GM10266 (cell line): ENCODE results near the gene RXYLT1.
"Not testable (repeated sequence)": the region's sequence is repeated elsewhere in the genome, so short reads cannot be mapped to it uniquely, and the experiment has no call there.

Experiments
- DNase-seq: peaks from one replicate; pipeline ENCODE4 v3.0.0; 2012; ENCODE audit errors: extremely low spot score
- CTCF ChIP-seq: IDR thresholded peaks from 2 replicates; pipeline ENCODE4 v1.5.1; 2012; ENCODE audit warnings: mild to moderate bottlenecking, low read depth; ENCODE audit not compliant: control insufficient read depth, insufficient read depth; ENCODE audit errors: missing control alignments

Gene RXYLT1

GRCh38 chr12:63779498-63780481 is at the start of gene RXYLT1:
RXYLT1 (plus strand) TSS chr12:63779909; CDS start chr12:63779961, 52 bp downstream.
- DNase-seq, result peak; percentile 94
- TF ChIP-seq CTCF, result no peak

GRCh38 chr12:63732779-63733178 is 46.9 kb upstream of the RXYLT1 start:
- DNase-seq, result not testable (repeated sequence)

DNA sequence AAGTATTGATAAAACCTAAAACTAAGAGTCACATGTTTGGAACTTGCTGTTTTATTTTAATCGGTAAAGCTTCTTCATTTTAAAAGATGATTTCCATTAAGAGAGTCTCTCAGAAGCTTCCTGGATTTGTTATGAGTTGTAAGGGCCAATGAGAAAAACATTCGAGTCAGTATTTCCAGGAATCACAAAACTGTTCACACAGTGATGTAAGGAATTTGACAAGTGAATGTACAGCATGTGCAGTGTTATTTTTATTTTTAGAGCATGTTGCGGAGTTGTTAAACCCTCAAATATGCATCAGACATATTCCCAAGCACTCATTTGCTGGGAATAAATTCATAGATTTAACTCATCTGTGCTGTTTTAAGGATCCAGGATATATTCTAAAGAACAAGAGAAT is 46.1 kb upstream of the RXYLT1 start:
- DNase-seq, result not testable (repeated sequence)

DNA sequence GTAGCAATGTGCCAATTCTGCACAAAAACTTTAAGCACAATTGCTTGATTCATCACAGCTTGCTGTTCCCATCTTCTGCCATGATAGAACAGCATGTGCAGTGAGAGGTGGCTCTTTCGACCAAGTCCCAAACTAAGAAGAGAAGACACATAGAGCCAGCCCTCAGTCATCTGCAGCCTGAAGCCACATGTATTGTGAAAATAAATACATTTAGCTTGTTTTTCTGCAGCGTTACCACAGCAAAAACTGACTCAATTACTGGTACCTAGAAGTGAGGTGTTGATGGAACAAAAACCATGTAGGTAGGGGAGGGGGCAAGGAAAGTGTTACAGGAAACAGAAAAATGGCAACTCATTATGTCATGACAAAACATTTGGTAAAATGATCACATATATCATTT is 39.2 kb upstream of the RXYLT1 start:
- not testable (repeated sequence) for DNase-seq

- DNase-seq, result not testable (repeated sequence)
Observed at GRCh38 chr12:63741431-63741830, 38.3 kb upstream of the RXYLT1 start.

GRCh38 chr12:63744110-63744509 is 35.6 kb upstream of the RXYLT1 start:
- DNase-seq, result not testable (repeated sequence)

- not testable (repeated sequence) for DNase-seq
Observed at GRCh38 chr12:63746470-63746869, 33.2 kb upstream of the RXYLT1 start.

GRCh38 chr12:63747136-63747535 is 32.6 kb upstream of the RXYLT1 start:
- not testable (repeated sequence) for DNase-seq

DNA sequence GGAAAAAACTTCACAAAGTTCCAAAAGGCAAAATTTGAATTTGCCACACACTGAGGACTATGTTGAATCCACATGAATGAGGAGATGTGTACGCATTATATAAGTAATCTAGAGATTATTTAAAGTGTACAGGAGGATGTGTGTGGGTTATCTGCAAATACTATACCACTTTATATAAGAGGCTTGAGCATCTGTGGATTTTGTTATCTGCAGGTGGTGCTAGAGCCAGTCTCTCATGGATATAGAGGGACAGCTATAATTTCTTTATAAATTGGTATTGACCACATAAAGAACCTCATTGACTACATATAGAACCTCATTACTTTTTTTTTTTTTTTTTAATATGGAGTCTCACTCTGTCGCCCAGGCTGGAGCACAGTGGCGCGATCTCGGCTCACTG is 32.2 kb upstream of the RXYLT1 start:
- no peak for DNase-seq
- no peak for TF ChIP-seq CTCF

DNA sequence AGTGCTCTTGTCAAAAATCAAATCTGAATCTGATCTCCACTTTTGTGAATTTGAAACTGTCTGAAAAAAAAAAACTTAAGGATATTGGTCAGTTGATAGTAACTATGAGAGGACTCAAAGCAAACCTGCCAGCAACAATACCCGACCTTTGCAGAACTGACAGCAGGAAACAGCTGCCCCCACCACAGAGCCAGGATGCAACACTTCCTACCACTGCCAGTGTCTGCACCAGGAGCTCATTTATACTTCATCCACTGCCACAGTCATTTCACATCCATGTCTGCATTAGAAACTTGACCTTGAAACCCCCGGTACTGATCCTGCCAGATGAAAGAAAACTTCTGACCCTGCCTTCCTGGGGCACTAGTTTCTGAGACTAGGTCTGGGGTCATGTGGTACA is 27.4 kb upstream of the RXYLT1 start:
- no peak for DNase-seq
- no peak for TF ChIP-seq CTCF

- TF ChIP-seq CTCF, result no peak
- no peak for DNase-seq
Observed at GRCh38 chr12:63752841-63753240, 26.9 kb upstream of the RXYLT1 start.
